Esophagus squamous epithelium (tissue), 5 donors: ENCODE results near the gene ZMAT5. TPM values are rescaled to one million over a fixed set of nuclear protein-coding genes. Genes with fewer than 3 reads are reported as not detected.

Experiments used
- DNase-seq: peaks from one replicate; lab custom pipeline; 2025; lab: John Stamatoyannopoulos, UW
- H3K27ac ChIP-seq, 4 donors: fragments of 200-600 bp; sonication (generic); one replicate each; pipeline ENCODE4 v1.5.1; 2016 to 2019; ENCODE audit warnings: mild to moderate bottlenecking in 1 of 4
- H3K27me3 ChIP-seq, 4 donors: fragments of 200-600 bp; sonication (generic); 1 replicate in 3 of 4; 2 replicates in 1 of 4; pipeline versions ENCODE4 v1.5.1 to v1.6.0; 2017 to 2021; ENCODE audit warnings: antibody characterized with exemption in 1 of 4
- H3K36me3 ChIP-seq, 3 donors: fragments of 200-600 bp; sonication (generic); one replicate each; pipeline ENCODE4 v1.5.1; 2016 to 2019
- H3K4me1 ChIP-seq, 3 donors: fragments of 200-600 bp; sonication (generic); one replicate each; pipeline ENCODE4 v1.5.1; 2017 to 2019
- H3K4me3 ChIP-seq, 4 donors: fragments of 200-600 bp; sonication (generic); 1 replicate in 3 of 4; 2 replicates in 1 of 4; pipeline ENCODE4 v1.5.1; 2016 to 2019; ENCODE audit warnings: mild to moderate bottlenecking in 2 of 4, moderate library complexity in 1 of 4
- H3K9me3 ChIP-seq, 3 donors: fragments of 200-600 bp; sonication (generic); one replicate each; pipeline ENCODE4 v1.5.1; 2016 to 2019
- CTCF ChIP-seq, 6 experiments: fragments of 450-650 bp in 4 of 6; fragments of 200-600 bp in 2 of 6; sonication (generic) in 2 of 6; IDR thresholded peaks; one replicate each; pipeline ENCODE4 v1.5.1; 2016 to 2019; ENCODE audit warnings: antibody characterized with exemption in 6 of 6, mild to moderate bottlenecking in 4 of 6, moderate library complexity in 4 of 6
- POLR2A ChIP-seq, 4 donors: fragments of 450-650 bp; IDR thresholded peaks; one replicate each; pipeline ENCODE4 v1.6.1; 2017; ENCODE audit warnings: antibody characterized with exemption in 4 of 4, mild to moderate bottlenecking in 4 of 4, moderate library complexity in 3 of 4
- WGBS, 2 donors: methylation state at CpG; one replicate each; pipeline ENCODE4 v1.1.5; 2018; 5-methylcytosine and 5-hydroxymethylcytosine counted together
- intact Hi-C: fragments of 100-400 bp; cut with DNase I; formaldehyde crosslinking; loops from one replicate; pipeline ENCODE4 v1.15.0; 2022
- small RNA-seq, 4 donors: library from RNA; depleted of rRNA; stranded (forward); fragments of <200 nt; gene quantifications; one replicate each; pipeline ENCODE3, GENCODE V24; 2016
- total RNA-seq, 4 donors: library from RNA; depleted of rRNA; stranded (reverse); fragments of >200 nt; gene quantifications; one replicate each; pipeline ENCODE4 v1.1.0, GENCODE V29; 2016
- donor health status: DM: yes; HTN: yes; CAD: no.

ZMAT5 gene
- total RNA-seq, 4 donors from 2014 or later: 10.1 to 43.8 (median 18.1) TPM

GRCh38 chr22:29690476-29690875, 76.3 kb downstream of the ZMAT5 start:
- H3K27me3 ChIP-seq: no peaks in the 10 kb centered on the region
- intact Hi-C loops: no loop called here
- WGBS, 2 donors: 70 to 76% methylated on average over 9 of the region's 9 CpGs
- H3K9me3 ChIP-seq: no peaks in the 10 kb centered on the region
- H3K4me1 ChIP-seq: peaks cover 0 to 58% (median 8%) of the 10 kb centered on the region in 3 donors
- peaks cover 0 to 82% (median 5%) of the 10 kb centered on the region in 3 donors for H3K36me3 ChIP-seq
- DNase-seq: no peak
- TF ChIP-seq POLR2A (IDR thresholded peaks at IDR 0.05) (no peak), CTCF (IDR thresholded peaks at IDR 0.05) (no peak)
- H3K27ac ChIP-seq: peak overlapping the region in 1 of 4 donors; percentile 25
- H3K4me3 ChIP-seq: no peak overlapping the region

- Histone ChIP-seq H3K27me3 (no peaks in the 10 kb centered on the region), H3K36me3 (peaks cover 0 to 82% (median 2%) of the 10 kb centered on the region in 3 donors), H3K27ac (peak overlapping the region in 1 of 4 donors; percentile 25), H3K4me3 (no peak overlapping the region), H3K4me1 (peaks cover 0 to 52% (median 3%) of the 10 kb centered on the region in 3 donors), H3K9me3 (no peaks in the 10 kb centered on the region)
- peak; percentile 9 to 77 (median 62) for TF ChIP-seq CTCF (IDR thresholded peaks at IDR 0.05)
- TF ChIP-seq POLR2A (IDR thresholded peaks at IDR 0.05): no peak
- intact Hi-C loops: no loop called here
- 40 to 63% methylated on average over 2 to 4 of the region's 8 CpGs for WGBS, 2 donors
- no peak for DNase-seq
Observed at GRCh38 chr22:29689880-29690213, 77.0 kb downstream of the ZMAT5 start.

GRCh38 chr22:29689206-29689879, 77.5 kb downstream of the ZMAT5 start:
- Histone ChIP-seq H3K27me3 (no peaks in the 10 kb centered on the region), H3K4me1 (peaks cover 0 to 47% (median 0%) of the 10 kb centered on the region in 3 donors), H3K4me3 (no peak overlapping the region), H3K27ac (no peak overlapping the region), H3K9me3 (no peaks in the 10 kb centered on the region), H3K36me3 (peaks cover 0 to 82% (median 0%) of the 10 kb centered on the region in 3 donors)
- no peak for TF ChIP-seq POLR2A (IDR thresholded peaks at IDR 0.05)
- no peak for DNase-seq
- intact Hi-C loops: no loop called here
- WGBS, 2 donors: 87 to 92% methylated on average over 5 of the region's 5 CpGs

- intact Hi-C loops: no loop called here
- Histone ChIP-seq H3K27ac (no peak overlapping the region), H3K27me3 (no peaks in the 10 kb centered on the region), H3K4me1 (peaks cover 0 to under 1% (median 0%) of the 10 kb centered on the region in 3 donors), H3K36me3 (peaks cover 10 to 97% (median 14%) of the 10 kb centered on the region in 3 donors), H3K9me3 (no peaks in the 10 kb centered on the region), H3K4me3 (no peak overlapping the region)
- no peak for TF ChIP-seq CTCF (IDR thresholded peaks at IDR 0.05)
- TF ChIP-seq POLR2A (IDR thresholded peaks at IDR 0.05): no peak
- WGBS, 2 donors: 81 to 97% methylated on average over 2 to 4 of the region's 4 CpGs
- DNase-seq: no peak
Observed at GRCh38 chr22:29684244-29684643, 82.6 kb downstream of the ZMAT5 start.

GRCh38 chr22:29683536-29683935, 83.3 kb downstream of the ZMAT5 start:
- TF ChIP-seq POLR2A (IDR thresholded peaks at IDR 0.05) (no peak), CTCF (IDR thresholded peaks at IDR 0.05) (no peak)
- intact Hi-C loops: no loop called here
- Histone ChIP-seq H3K27ac (no peak overlapping the region), H3K36me3 (peaks cover 15 to 100% (median 16%) of the 10 kb centered on the region in 3 donors), H3K27me3 (no peaks in the 10 kb centered on the region), H3K4me3 (no peak overlapping the region), H3K9me3 (no peaks in the 10 kb centered on the region), H3K4me1 (no peaks in the 10 kb centered on the region)
- no peak for DNase-seq
- WGBS, 2 donors: 87 to 100% methylated on average over 2 to 3 of the region's 4 CpGs

Small RNAs within 50 kb of the gene (small RNA-seq; reads per million reads assigned to genes)
- gene AC004882.2 (0 reads per million in 4 donors), gene RF00019 (0 reads per million in 4 donors)

Other genes with a start within 250 kb of the ZMAT5 start
- gene THOC5, start 213.2 kb downstream of the ZMAT5 start, total RNA-seq: 10 to 100 TPM; 17.5 to 32.0 (median 25.6) TPM
- 10 to 100 TPM; 10.5 to 34.9 (median 19.5) TPM for gene NIPSNAP1, start 185.9 kb downstream of the ZMAT5 start, total RNA-seq
- 10 to 100 TPM; 25.8 to 45.3 (median 34.1) TPM for gene NF2, start 163.4 kb downstream of the ZMAT5 start, total RNA-seq
- gene CABP7, start 47.0 kb downstream of the ZMAT5 start, total RNA-seq: under 1 TPM in 1 of 4 donors, not detected in 3; 0.13 TPM
- gene UQCR10, start 362 bp upstream of the ZMAT5 start, total RNA-seq: 10 to 100 TPM; 50.7 to 94.8 (median 65.0) TPM
- 10 to 100 TPM; 47.5 to 99.7 (median 57.8) TPM for gene ASCC2, start 71.3 kb upstream of the ZMAT5 start, total RNA-seq
- 10 to 100 TPM; 34.9 to 63.1 (median 38.4) TPM for gene MTMR3, start 116.2 kb upstream of the ZMAT5 start, total RNA-seq